Small intestine (tissue), 7 donors: Measurements from ENCODE around the gene SLC39A9. TPM values are rescaled to one million over a fixed set of nuclear protein-coding genes. Genes with fewer than 3 reads are reported as not detected.
"Not testable (repeated sequence)": the region's sequence is repeated elsewhere in the genome, so short reads cannot be mapped to it uniquely, and the experiment has no call there.

Experiments
- DNase-seq, 2 donors: peaks; one replicate each; pipeline versions ENCODE4 v3.0.0 to v3.0.0-alpha.2; 2013
- FAIRE-seq: peaks from 2 replicates; lab custom pipeline; 2012; peaks lifted over from hg19 to GRCh38; lab: Jason Lieb, UNC
- H3K27ac ChIP-seq, 3 donors: one replicate each; pipeline ENCODE4 v1.5.1; 2013; ENCODE audit warnings: low read length in 2 of 3, mild to moderate bottlenecking in 2 of 3, control low read depth in 1 of 3, inconsistent platforms in 1 of 3, low read depth in 1 of 3, moderate library complexity in 1 of 3
- H3K27me3 ChIP-seq, 3 donors: one replicate each; pipeline ENCODE4 v1.6.1; 2013; ENCODE audit warnings: low read length in 3 of 3, inconsistent platforms in 1 of 3; ENCODE audit not compliant: control insufficient read depth in 3 of 3, insufficient read depth in 3 of 3
- H3K36me3 ChIP-seq, 3 donors: one replicate each; pipeline ENCODE4 v1.6.1; 2013; ENCODE audit warnings: low read length in 3 of 3, inconsistent platforms in 1 of 3, low read depth in 1 of 3, mild to moderate bottlenecking in 1 of 3, moderate library complexity in 1 of 3; ENCODE audit not compliant: control insufficient read depth in 3 of 3, insufficient read depth in 2 of 3
- H3K4me1 ChIP-seq, 3 donors: one replicate each; pipeline ENCODE4 v1.6.1; 2013; ENCODE audit warnings: low read length in 2 of 3, inconsistent platforms in 1 of 3, low read depth in 1 of 3, mild to moderate bottlenecking in 1 of 3, moderate library complexity in 1 of 3; ENCODE audit not compliant: control insufficient read depth in 3 of 3, insufficient read depth in 2 of 3
- H3K4me3 ChIP-seq, 3 donors: one replicate each; pipeline ENCODE4 v1.5.1; 2013; ENCODE audit warnings: low read length in 3 of 3, control low read depth in 1 of 3, inconsistent platforms in 1 of 3, low read depth in 1 of 3, mild to moderate bottlenecking in 1 of 3, moderate library complexity in 1 of 3
- H3K9me3 ChIP-seq, 2 donors: one replicate each; pipeline ENCODE4 v1.6.1; 2013; ENCODE audit warnings: low read depth in 1 of 2, low read length in 1 of 2; ENCODE audit not compliant: control insufficient read depth in 2 of 2, insufficient read depth in 1 of 2
- WGBS, 3 donors: extraction: QIAGEN DNeasy Blood & Tissue Kit; methylation state at CpG; one replicate each; pipeline ENCODE4 v1.1.7; 2013; 5-methylcytosine and 5-hydroxymethylcytosine counted together
- polyA plus RNA-seq, 4 donors: library from polyadenylated mRNA; stranded (reverse) in 3 of 4; unstranded in 1 of 4; fragments of 200-250 nt in 3 of 4; fragments of 120-200 nt in 1 of 4; gene quantifications; one replicate each; pipeline versions ENCODE4 v1.2.1 to v1.2.3, GENCODE V29; 2013
- donor health status: healthy with polysubstance abuse.
- donor health status: control.
- donor health status: control.
- donor health status: Bipolar disorder and iron deficiency.
- donor health status: healthy.

Gene SLC39A9
- polyA plus RNA-seq, 4 donors = 25.1 to 73.4 (median 31.6) TPM

DNA sequence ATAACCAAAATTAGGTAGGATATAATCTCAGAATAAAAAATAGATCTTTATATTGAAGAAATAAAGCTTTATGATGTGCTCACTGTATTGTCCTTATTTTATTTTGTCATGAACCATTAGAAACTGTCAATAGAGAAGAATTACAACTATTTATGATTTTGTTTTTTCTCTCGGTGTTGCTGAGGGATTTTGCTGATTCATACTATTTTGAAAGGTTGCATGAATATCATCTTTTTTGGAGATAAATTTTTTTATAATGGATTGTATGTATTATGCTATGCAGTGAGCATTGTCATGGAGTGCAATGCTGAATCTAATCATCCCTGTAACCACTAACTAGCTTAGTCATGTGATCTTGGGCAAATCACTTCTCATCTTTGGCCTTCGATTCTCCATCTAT, 15.0 kb downstream of the SLC39A9 start:
- WGBS, 3 donors = 84 to 88% (median 86%) methylated on average over 2 of the region's 2 CpGs
- Histone ChIP-seq H3K4me1 (no peaks in the 10 kb centered on the region), H3K9me3 (peaks cover 0 to 2% of the 10 kb centered on the region in 2 donors), H3K27ac (no peak overlapping the region), H3K36me3 (no peaks in the 10 kb centered on the region), H3K27me3 (no peaks in the 10 kb centered on the region), H3K4me3 (no peak overlapping the region)
- no peak for FAIRE-seq
- no peak for DNase-seq

DNA sequence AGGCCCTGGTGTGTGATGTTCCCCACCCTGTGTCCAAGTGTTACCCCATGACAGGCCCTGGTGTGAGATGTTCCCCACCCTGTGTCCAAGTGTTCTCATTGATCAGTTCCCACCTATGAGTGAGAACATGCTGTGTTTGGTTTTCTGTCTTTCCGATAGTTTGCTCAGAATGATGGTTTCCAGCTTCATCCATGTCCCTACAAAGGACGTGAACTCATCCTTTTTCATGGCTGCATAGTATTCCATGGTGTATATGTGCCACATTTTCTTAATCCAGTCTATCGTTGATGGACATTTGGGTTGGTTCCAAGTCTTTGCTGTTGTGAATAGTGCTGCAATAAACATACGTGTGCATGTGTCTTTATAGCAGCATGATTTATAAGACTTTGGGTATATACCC, 17.6 kb downstream of the SLC39A9 start:
- DNase-seq, H3K27ac ChIP-seq, H3K9me3 ChIP-seq, FAIRE-seq, H3K36me3 ChIP-seq, H3K27me3 ChIP-seq, H3K4me1 ChIP-seq, H3K4me3 ChIP-seq: not testable (repeated sequence)
- 95 to 98% (median 97%) methylated on average over 3 to 4 of the region's 4 CpGs for WGBS, 3 donors

DNA sequence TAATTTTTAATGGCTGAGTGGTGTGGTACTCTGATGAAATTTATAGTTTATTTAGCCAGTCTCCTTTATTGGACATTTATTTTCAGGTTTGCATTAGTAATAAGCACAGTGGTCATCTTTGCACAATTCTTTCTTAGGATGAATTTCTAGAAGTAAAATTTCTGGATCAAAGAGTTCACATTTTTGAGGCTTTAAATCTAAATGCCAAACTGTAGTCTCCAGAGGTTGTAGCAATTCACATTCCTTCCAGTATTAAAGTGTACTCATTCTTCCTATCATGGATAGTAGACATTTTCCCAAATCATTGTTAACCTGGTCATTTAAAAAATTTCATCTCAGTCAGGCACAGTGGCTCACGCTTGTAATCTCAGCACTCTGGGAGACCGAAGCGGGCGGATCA, 24.8 kb downstream of the SLC39A9 start:
- Histone ChIP-seq H3K4me1 (no peaks in the 10 kb centered on the region), H3K36me3 (peaks cover 3 to 25% (median 5%) of the 10 kb centered on the region in 3 donors), H3K9me3 (peaks cover 0 to 7% of the 10 kb centered on the region in 2 donors), H3K4me3 (no peak overlapping the region), H3K27ac (no peak overlapping the region), H3K27me3 (no peaks in the 10 kb centered on the region)
- 98 to 99% (median 99%) methylated on average over 4 of the region's 4 CpGs for WGBS, 3 donors
- FAIRE-seq = no peak
- no peak for DNase-seq

DNA sequence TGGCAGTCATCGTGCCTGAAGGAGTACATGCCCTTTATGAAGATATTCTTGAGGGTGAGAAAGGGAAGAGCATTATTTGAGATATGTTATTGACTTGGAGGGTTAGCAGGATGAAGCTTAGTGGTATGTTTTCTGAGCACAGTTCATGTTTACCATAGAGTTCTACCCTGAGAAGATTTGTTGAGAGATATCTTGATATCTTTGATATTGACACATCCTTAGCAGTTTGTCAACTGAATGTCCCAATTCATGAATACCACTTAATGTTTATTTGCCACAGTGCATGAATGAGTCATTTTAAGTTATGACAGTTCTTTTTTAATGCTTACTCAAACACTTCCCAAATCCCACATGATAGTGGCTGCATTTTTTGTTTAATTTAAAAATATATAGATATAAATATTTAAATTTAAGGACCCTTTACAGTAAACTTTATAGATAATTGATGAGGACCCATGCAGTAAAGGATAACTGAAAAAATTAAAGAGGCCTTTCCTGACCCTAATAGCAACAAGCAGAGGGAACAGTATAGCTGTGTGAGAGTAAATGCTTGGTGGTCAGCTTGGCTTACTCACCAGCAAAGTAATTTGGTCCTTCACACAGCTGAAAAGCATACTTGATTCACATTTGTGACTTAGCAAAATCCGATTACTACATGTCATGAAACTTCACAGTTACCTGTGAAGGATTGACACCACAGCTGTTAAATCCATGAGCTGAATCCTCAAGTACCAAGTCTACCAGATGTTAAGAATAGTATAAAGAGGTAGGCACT, 25.8 kb downstream of the SLC39A9 start:
- H3K27me3 ChIP-seq = no peaks in the 10 kb centered on the region
- no peak for DNase-seq
- H3K4me3 ChIP-seq = no peak overlapping the region
- H3K9me3 ChIP-seq = peaks cover 0 to 8% of the 10 kb centered on the region in 2 donors
- H3K36me3 ChIP-seq = peaks cover 3 to 25% (median 8%) of the 10 kb centered on the region in 3 donors
- H3K27ac ChIP-seq = no peak overlapping the region
- 89 to 93% (median 91%) methylated on average over 2 of the region's 2 CpGs for WGBS, 3 donors
- no peaks in the 10 kb centered on the region for H3K4me1 ChIP-seq
- no peak for FAIRE-seq

DNA sequence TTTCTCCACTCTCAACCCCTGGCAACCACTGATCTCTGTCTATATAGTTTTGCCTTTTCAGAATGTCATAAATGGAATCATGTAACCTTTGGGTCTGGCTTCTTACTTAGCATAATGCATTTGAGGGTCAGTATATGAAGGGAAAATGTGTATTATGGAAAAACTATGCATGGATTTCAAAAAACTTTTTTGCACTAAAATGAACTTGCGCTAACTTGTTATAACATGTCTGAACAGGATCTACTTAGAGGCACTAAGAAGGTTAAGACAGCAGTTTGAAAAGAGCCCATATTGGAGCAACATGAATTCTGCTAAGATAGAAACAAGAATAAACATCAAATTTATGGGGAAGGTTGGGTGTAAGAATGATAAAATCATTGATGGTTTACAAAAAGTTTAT, 29.1 kb downstream of the SLC39A9 start:
- Histone ChIP-seq H3K4me3 (no peak overlapping the region), H3K27me3 (no peaks in the 10 kb centered on the region), H3K36me3 (peaks cover 3 to 23% (median 10%) of the 10 kb centered on the region in 3 donors), H3K27ac (no peak overlapping the region), H3K9me3 (peaks cover 0 to 3% of the 10 kb centered on the region in 2 donors), H3K4me1 (no peaks in the 10 kb centered on the region)
- WGBS, 3 donors = 97 to 100% (median 98%) methylated on average over 1 of the region's 1 CpG
- no peak for DNase-seq
- FAIRE-seq = no peak

DNA sequence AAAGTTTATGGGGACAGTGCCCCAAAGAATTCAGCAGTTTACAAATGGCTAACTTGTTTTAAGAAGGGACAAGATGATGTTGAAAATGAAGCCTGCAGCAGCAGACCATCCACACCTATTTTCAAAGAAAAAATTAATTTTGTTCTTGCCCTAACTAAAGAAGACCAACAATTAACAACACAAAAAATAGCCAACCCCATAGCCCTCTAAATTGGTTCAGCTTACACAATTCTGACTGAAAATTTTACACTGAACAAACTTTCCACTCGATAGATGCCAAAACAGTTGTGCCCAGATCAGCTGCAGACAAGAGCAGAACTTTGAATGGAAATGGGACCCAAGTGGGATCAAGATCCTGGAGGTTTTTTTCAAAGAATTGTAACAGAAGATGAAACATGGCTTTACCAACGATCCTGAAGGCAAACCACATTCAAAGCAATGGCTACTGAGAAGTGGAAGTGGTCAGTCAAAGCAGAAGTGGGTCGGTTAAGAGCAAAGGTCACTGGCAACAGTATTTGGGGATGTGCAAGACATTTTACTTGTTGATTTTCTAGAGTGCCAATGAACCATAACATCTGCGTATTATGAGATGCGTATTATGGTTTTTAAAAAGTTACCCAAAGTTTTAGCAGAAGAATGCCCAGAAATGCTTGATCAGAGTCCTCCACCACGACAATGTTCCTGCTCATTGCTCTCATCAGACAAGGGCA, 30.0 kb downstream of the SLC39A9 start:
- Histone ChIP-seq H3K9me3 (peaks cover 0 to 3% of the 10 kb centered on the region in 2 donors), H3K4me3 (no peak overlapping the region), H3K4me1 (no peaks in the 10 kb centered on the region), H3K36me3 (peaks cover 3 to 23% (median 10%) of the 10 kb centered on the region in 3 donors), H3K27ac (no peak overlapping the region), H3K27me3 (no peaks in the 10 kb centered on the region)
- 87 to 93% (median 88%) methylated on average over 6 of the region's 6 CpGs for WGBS, 3 donors
- FAIRE-seq = no peak
- peak in 1 of 2 donors; percentile 2 for DNase-seq

DNA sequence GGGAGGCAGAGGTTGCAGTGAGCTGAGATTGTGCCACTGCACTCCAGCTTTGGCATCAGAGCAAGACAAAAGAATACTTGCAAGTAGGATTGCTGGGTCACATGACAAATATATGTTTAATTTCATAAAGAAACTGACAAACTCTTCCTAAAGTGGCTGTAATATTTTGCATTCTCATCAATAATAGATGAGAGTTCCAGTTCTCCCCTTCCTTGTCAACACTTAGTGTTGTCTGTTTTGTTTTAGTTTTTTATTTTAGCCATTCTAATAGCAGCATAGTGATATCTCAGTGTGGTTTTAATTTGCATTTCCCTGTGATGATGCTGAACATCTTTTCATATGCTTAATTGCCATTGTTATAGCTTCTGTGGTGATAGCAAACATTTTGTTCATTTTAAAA, 31.2 kb downstream of the SLC39A9 start:
- H3K4me3 ChIP-seq = no peak overlapping the region
- DNase-seq (no peak), FAIRE-seq (no peak)
- no peaks in the 10 kb centered on the region for H3K4me1 ChIP-seq
- H3K27ac ChIP-seq = no peak overlapping the region
- H3K27me3 ChIP-seq = no peaks in the 10 kb centered on the region
- H3K36me3 ChIP-seq = peaks cover 3 to 21% (median 8%) of the 10 kb centered on the region in 3 donors
- peaks cover 0 to 3% of the 10 kb centered on the region in 2 donors for H3K9me3 ChIP-seq

DNA sequence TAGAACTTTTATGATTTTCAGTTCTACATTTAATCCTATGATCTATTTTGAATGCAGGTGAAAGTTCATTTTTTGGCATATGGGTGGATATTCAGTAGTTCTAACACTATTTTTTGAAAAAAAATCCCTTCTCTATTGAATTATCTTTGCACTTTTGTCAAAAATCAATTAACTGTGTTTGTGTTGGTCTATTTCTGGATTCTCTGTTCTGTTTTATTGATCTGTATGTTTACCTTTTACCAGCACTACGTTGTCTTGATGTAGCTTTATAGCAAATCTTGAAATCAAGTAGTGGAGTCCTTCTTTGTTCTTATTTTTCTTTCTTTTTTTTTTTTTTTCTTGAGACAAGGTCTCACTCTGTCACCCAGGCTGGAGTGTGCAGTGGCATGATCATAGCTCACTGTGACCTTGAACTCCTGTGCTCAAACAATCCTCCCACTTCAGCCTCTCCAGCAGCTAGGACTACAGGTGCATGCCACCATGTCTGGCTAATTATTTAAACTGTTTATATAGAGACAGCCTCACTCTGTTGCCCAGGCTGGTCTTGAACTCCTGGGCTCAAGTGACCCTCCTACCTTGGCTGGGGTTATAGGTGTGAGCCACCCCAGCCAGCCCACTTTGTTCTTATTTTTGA, 31.9 kb downstream of the SLC39A9 start:
- Histone ChIP-seq H3K9me3 (peaks cover 0 to 3% of the 10 kb centered on the region in 2 donors), H3K4me1 (no peaks in the 10 kb centered on the region), H3K27me3 (no peaks in the 10 kb centered on the region), H3K4me3 (no peak overlapping the region), H3K27ac (no peak overlapping the region), H3K36me3 (peaks cover 3 to 21% (median 8%) of the 10 kb centered on the region in 3 donors)
- peak; percentile 15 for FAIRE-seq
- no peak for DNase-seq
- 74 to 81% (median 78%) methylated on average over 1 of the region's 1 CpG for WGBS, 3 donors
